Measurements from ENCODE around the gene PEX10.

PEX10 gene

DNA sequence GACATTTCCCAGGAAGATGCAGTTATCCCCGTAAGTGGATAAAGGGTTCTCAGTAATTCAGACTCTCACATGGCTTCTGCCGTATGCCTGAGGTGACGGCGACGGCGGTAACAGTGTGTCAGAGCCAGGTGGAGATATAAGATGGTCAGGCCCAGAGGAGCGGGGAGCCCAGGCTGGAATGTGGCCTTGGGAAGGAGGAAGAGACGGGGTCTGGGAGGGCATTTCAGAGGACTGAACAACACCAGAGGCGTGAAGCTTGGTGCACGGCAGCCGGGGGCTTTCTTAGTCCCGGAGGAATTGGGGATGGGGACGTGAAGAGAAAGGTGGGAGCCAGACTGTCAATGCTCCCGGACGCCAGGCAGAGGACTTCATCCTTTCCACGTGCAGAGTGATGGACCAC is 19.7 kb downstream of the PEX10 start:
- peak overlapping the region in 1 of 2 donors; percentile 56 for H3K4me3 ChIP-seq (ENCODE audit: low read depth in 1 of 2, low read length in 2 of 2)
- H3K9me3 ChIP-seq (ENCODE audit: low read length), result no peaks in the 10 kb centered on the region
- peaks cover 28% of the 10 kb centered on the region for H3K36me3 ChIP-seq (ENCODE audit: insufficient read depth, low read length)
- no peak overlapping the region for H3K27ac ChIP-seq (ENCODE audit: low read depth, low read length)
- H3K27me3 ChIP-seq (ENCODE audit: control insufficient read depth in 1 of 2, insufficient read depth in 2 of 2, low read length in 2 of 2), result no peaks in the 10 kb centered on the region
- peaks cover 30% of the 10 kb centered on the region for H3K4me1 ChIP-seq (ENCODE audit: insufficient read depth, low read length)
- peak overlapping the region; percentile 67 for H3K9ac ChIP-seq (ENCODE audit: low read length)

GRCh38 chr1:2391931-2392509 is 20.3 kb downstream of the PEX10 start:
- H3K4me1 ChIP-seq (ENCODE audit: insufficient read depth, low read length), result peaks cover 30% of the 10 kb centered on the region
- peak overlapping the region; percentile 56 to 71 for H3K4me3 ChIP-seq (ENCODE audit: low read depth in 1 of 2, low read length in 2 of 2)
- peaks cover 22% of the 10 kb centered on the region for H3K36me3 ChIP-seq (ENCODE audit: insufficient read depth, low read length)
- no peaks in the 10 kb centered on the region for H3K27me3 ChIP-seq (ENCODE audit: control insufficient read depth in 1 of 2, insufficient read depth in 2 of 2, low read length in 2 of 2)
- no peaks in the 10 kb centered on the region for H3K9me3 ChIP-seq (ENCODE audit: low read length)
- peak overlapping the region; percentile 61 for H3K27ac ChIP-seq (ENCODE audit: low read depth, low read length)
- H3K9ac ChIP-seq (ENCODE audit: low read length), result peak overlapping the region; percentile 67

GRCh38 chr1:2391041-2391930 is 21.1 kb downstream of the PEX10 start, which contains the start of the genes MORN1 and RER1:
TSS of gene MORN1 (minus strand) at chr1:2391554. CDS start at chr1:2391533, 21 bp downstream.
TSS of gene RER1 (plus strand) at chr1:2391841. CDS start at chr1:2395791, 3,950 bp downstream.
- Histone ChIP-seq H3K27me3 (ENCODE audit: control insufficient read depth in 1 of 2, insufficient read depth in 2 of 2, low read length in 2 of 2) (no peaks in the 10 kb centered on the region), H3K9me3 (ENCODE audit: low read length) (no peaks in the 10 kb centered on the region), H3K4me1 (ENCODE audit: insufficient read depth, low read length) (peaks cover 30% of the 10 kb centered on the region), H3K36me3 (ENCODE audit: insufficient read depth, low read length) (peaks cover 20% of the 10 kb centered on the region), H3K27ac (ENCODE audit: low read depth, low read length) (peak within 1 kb of the TSS; percentile 71), H3K9ac (ENCODE audit: low read length) (peak within 1 kb of the TSS; percentile 67), H3K4me3 (ENCODE audit: low read depth in 1 of 2, low read length in 2 of 2) (peak within 1 kb of the TSS; percentile 83 to 86)

- no peaks in the 10 kb centered on the region for H3K27me3 ChIP-seq (ENCODE audit: control insufficient read depth in 1 of 2, insufficient read depth in 2 of 2, low read length in 2 of 2)
- peaks cover 12% of the 10 kb centered on the region for H3K36me3 ChIP-seq (ENCODE audit: insufficient read depth, low read length)
Observed at GRCh38 chr1:2389644-2390043, 22.7 kb downstream of the PEX10 start.

GRCh38 chr1:2388004-2388913 is 24.1 kb downstream of the PEX10 start:
- no peak overlapping the region for H3K27ac ChIP-seq (ENCODE audit: low read depth, low read length)
- H3K4me3 ChIP-seq (ENCODE audit: low read depth in 1 of 2, low read length in 2 of 2), result no peak overlapping the region
- H3K4me1 ChIP-seq (ENCODE audit: insufficient read depth, low read length), result peaks cover 21% of the 10 kb centered on the region
- H3K36me3 ChIP-seq (ENCODE audit: insufficient read depth, low read length), result peaks cover 5% of the 10 kb centered on the region
- H3K27me3 ChIP-seq (ENCODE audit: control insufficient read depth in 1 of 2, insufficient read depth in 2 of 2, low read length in 2 of 2), result no peaks in the 10 kb centered on the region
- no peaks in the 10 kb centered on the region for H3K9me3 ChIP-seq (ENCODE audit: low read length)
- H3K9ac ChIP-seq (ENCODE audit: low read length), result no peak overlapping the region

More at GRCh38 chr1:2389644-2390043, 22.7 kb downstream of the PEX10 start:
- H3K4me3 ChIP-seq (ENCODE audit: low read depth in 1 of 2, low read length in 2 of 2), result no peak overlapping the region
- no peak overlapping the region for H3K27ac ChIP-seq (ENCODE audit: low read depth, low read length)
- no peaks in the 10 kb centered on the region for H3K9me3 ChIP-seq (ENCODE audit: low read length)
- peaks cover 30% of the 10 kb centered on the region for H3K4me1 ChIP-seq (ENCODE audit: insufficient read depth, low read length)
- no peak overlapping the region for H3K9ac ChIP-seq (ENCODE audit: low read length)

- Histone ChIP-seq H3K27me3 (ENCODE audit: control insufficient read depth in 1 of 2, insufficient read depth in 2 of 2, low read length in 2 of 2) (no peaks in the 10 kb centered on the region), H3K4me1 (ENCODE audit: insufficient read depth, low read length) (peaks cover 13% of the 10 kb centered on the region), H3K4me3 (ENCODE audit: low read depth in 1 of 2, low read length in 2 of 2) (no peak overlapping the region), H3K36me3 (ENCODE audit: insufficient read depth, low read length) (peaks cover 3% of the 10 kb centered on the region), H3K9ac (ENCODE audit: low read length) (no peak overlapping the region), H3K9me3 (ENCODE audit: low read length) (no peaks in the 10 kb centered on the region), H3K27ac (ENCODE audit: low read depth, low read length) (no peak overlapping the region)
Observed at GRCh38 chr1:2386636-2387611, 25.4 kb downstream of the PEX10 start.

DNA sequence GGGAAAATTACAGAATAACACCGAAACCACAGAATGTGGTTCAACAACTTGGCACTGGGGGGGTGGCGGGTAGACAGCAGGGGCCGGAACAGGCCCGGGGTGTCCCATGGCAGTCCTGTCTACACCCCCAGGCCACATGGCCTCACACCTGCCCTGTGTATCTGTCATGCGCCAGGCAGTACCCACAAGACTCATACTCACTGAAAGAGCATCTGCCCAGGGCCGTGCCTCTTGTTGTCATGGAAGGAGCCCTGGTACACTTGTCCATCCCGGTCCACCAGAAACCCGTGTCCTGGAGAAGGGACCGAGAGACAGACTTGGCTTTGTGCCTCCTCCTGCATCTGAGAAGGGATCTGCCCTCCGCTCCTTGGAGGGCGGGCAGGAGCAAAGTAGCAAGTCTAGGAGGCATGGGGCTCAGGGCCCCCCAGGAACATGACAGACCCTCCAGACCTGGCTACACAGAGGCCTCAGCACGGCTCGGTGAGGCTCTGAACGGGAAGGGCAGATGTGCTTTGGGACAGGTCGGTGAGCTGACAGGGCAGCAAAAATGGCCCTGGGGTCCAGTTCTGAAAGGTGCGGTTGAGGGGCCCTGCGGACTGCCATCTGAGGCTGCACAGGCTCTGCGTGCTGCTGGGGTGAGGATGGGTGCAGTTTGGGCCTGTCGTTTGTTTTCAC is 26.6 kb downstream of the PEX10 start:
- H3K9ac ChIP-seq (ENCODE audit: low read length), result no peak overlapping the region
- H3K27ac ChIP-seq (ENCODE audit: low read depth, low read length), result no peak overlapping the region

GRCh38 chr1:2384941-2385481 is 27.4 kb downstream of the PEX10 start:
- no peaks in the 10 kb centered on the region for H3K9me3 ChIP-seq (ENCODE audit: low read length)
- no peak overlapping the region for H3K9ac ChIP-seq (ENCODE audit: low read length)
- H3K4me1 ChIP-seq (ENCODE audit: insufficient read depth, low read length), result peaks cover 15% of the 10 kb centered on the region
- no peak overlapping the region for H3K4me3 ChIP-seq (ENCODE audit: low read depth in 1 of 2, low read length in 2 of 2)
- H3K27me3 ChIP-seq (ENCODE audit: control insufficient read depth in 1 of 2, insufficient read depth in 2 of 2, low read length in 2 of 2), result no peaks in the 10 kb centered on the region
- H3K36me3 ChIP-seq (ENCODE audit: insufficient read depth, low read length), result peaks cover 3% of the 10 kb centered on the region
- H3K27ac ChIP-seq (ENCODE audit: low read depth, low read length), result no peak overlapping the region

More for the DNA sequence above, 26.6 kb downstream of the PEX10 start:
- H3K4me3 ChIP-seq (ENCODE audit: low read depth in 1 of 2, low read length in 2 of 2), result no peak overlapping the region
- H3K36me3 ChIP-seq (ENCODE audit: insufficient read depth, low read length), result peaks cover 3% of the 10 kb centered on the region
- H3K4me1 ChIP-seq (ENCODE audit: insufficient read depth, low read length), result peaks cover 23% of the 10 kb centered on the region
- no peaks in the 10 kb centered on the region for H3K9me3 ChIP-seq (ENCODE audit: low read length)
- no peaks in the 10 kb centered on the region for H3K27me3 ChIP-seq (ENCODE audit: control insufficient read depth in 1 of 2, insufficient read depth in 2 of 2, low read length in 2 of 2)

DNA sequence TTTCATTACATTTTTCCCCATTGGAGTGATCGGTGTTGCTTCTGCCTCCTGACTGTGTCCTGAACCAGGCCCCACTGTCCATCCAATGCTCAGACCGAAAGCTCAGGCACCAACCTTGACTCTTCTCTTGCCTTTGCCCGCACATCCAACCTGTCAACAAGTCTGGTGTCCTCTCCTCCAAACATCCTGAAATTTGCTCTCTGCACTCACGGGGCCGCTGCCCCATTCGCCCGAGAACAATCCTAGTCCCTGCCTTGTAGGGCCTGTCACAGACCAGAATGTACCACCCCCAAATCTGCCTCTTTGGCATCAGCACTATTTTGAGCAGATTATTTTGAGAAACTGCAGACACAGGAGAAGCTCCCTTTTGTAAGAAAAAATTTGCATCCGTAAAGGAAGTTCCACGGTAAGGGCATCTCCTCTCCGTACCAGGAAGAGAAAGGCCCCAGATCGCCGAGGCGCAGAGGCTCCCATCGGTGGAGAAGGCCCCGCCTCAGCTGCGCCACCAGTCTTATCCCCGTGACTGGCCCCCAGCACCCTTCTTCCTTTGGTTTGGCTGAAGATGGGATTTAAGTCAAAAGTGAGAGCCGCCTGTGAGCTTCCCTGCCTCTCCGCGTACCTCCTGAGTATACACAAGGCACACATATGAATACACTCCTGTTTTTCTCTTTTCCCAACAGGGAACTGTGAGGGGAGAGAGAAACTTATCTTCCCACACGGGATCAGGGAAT is 28.1 kb downstream of the PEX10 start:
- Histone ChIP-seq H3K9ac (ENCODE audit: low read length) (no peak overlapping the region), H3K4me3 (ENCODE audit: low read depth in 1 of 2, low read length in 2 of 2) (no peak overlapping the region), H3K4me1 (ENCODE audit: insufficient read depth, low read length) (peaks cover 14% of the 10 kb centered on the region), H3K27me3 (ENCODE audit: control insufficient read depth in 1 of 2, insufficient read depth in 2 of 2, low read length in 2 of 2) (no peaks in the 10 kb centered on the region), H3K9me3 (ENCODE audit: low read length) (no peaks in the 10 kb centered on the region), H3K36me3 (ENCODE audit: insufficient read depth, low read length) (peaks cover 3% of the 10 kb centered on the region), H3K27ac (ENCODE audit: low read depth, low read length) (no peak overlapping the region)

Data from muscle layer of colon (tissue), 2 donors.